Amniotic stem cell (primary cell): ENCODE measurements around the gene SULT1A3.
"Not testable (repeated sequence)": the region's sequence is repeated elsewhere in the genome, so short reads cannot be mapped to it uniquely, and the experiment has no call there.

Experiments used
- DNase-seq: peaks from one replicate; lab custom pipeline; 2025; lab: John Stamatoyannopoulos, UW

The SULT1A3 gene

DNA sequence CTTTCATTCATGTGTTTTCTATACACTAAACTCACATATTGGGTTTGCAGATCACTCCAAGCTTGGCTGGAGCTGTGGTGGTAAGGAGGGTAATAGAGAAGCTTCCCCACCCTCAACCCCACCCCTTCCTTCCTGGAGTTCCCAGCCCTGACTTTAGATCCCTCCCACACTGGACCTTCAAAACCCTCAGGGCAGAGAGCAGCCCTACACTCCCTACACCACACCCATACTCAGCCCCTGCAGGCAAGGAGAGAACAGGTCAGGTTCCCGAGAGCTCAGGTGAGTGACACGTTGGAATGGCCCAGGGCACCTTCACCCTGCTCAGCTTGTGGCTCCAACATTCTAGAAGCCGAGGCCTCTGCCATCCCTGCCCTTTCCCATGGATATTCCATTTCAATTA lies at the start of gene SULT1A3:
Gene SULT1A3, plus strand, starts transcription at position 207 of the 400 bp plus-strand sequence. CDS start 1,474 bp downstream, outside the sequence.
- not testable (repeated sequence) for DNase-seq

DNA sequence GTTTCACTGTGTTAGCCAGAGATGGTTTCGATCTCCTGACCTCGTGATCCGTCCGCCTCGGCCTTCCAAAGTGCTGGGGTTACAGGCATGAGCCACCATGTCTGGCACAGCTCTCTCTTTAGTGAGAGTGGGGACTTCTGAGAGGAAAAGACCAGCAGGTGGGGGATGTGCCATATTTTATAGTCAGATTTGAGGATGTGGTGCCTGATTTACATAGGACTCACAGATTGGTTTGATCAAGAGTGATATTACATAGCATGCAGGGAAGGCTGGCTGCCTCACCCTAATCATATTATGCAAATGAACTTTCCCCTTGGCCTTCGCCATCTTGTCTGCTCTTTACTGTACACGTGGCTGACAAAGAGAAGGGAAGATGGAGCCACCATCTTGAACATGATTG lies 48.0 kb upstream of the SULT1A3 start:
- DNase-seq = no peak

DNA sequence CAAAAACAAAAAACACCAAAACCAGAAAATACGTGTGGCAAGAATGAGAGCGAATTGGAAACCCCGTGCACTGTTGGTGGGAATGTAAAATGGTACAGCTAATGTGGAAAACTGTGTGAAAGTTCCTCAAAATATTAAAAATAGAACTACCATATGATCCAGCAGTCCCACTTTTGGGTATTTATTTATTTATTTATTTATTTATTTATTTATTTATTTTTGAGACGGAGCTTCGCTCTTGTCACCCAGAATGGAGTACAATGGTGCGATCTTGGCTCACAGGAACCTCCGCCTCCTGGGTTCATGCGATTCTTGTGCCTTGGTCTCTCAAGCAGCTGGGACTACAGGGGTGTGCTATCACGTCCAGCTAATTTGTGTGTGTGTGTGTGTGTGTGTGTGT lies 46.5 kb upstream of the SULT1A3 start:
- DNase-seq = no peak

DNA sequence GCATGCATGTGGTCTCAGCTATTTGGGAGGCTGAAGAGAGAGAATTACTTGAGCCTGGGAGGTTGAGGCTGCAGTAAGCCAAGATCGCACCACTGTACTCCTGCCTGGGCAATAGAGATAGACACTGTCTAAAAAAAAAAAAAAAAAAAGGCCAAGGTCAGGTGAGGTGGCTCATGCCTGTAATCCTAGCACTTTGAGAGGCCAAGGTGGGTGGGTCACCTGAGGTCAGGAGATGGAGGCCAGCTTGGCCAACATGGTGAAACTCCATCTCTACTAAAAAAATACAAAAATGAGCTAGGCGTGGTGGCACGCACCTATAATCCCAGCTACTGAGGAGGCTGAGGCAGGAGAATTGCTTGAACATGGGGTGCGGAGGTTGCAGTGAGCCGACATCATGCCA lies 43.9 kb upstream of the SULT1A3 start:
- no peak for DNase-seq

DNA sequence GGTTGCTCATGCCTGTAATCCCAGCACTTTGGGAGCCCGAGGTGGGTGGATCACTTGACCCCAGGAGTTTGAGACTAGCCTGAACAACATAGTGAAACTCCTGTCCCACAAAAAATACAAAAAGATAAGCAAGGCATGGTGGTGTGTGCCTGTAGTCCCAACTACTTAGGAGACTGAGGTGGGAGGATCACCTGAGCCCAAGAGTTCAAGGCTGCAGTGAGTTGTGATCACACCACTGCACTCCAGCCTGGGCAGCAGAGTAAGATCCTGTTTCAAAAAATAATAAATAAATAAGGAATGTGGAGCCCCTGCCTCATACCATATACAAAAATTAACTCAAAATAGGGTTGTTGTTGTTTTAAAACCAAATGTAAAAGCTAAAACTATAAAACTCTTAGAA lies 41.8 kb upstream of the SULT1A3 start:
- DNase-seq = no peak

DNA sequence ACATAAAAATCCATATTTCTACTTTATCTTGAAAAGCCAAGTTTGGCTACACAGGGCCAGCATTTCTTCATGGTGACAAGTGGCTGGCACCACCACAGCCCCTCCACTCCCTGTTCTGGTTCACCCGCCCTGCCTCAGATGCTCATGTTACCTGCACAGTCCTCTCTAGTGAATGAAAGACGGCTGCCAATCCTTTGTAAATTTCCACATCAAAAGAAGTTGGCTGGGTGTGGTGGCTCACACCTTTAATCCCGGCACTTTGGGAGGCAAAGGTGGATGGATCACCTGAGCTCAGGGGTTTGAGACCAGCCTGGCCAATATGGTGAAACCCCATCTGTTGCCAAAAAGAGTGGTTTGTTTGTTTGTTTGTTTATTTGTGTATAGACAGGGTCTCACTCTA lies 35.5 kb upstream of the SULT1A3 start:
- no peak for DNase-seq

DNA sequence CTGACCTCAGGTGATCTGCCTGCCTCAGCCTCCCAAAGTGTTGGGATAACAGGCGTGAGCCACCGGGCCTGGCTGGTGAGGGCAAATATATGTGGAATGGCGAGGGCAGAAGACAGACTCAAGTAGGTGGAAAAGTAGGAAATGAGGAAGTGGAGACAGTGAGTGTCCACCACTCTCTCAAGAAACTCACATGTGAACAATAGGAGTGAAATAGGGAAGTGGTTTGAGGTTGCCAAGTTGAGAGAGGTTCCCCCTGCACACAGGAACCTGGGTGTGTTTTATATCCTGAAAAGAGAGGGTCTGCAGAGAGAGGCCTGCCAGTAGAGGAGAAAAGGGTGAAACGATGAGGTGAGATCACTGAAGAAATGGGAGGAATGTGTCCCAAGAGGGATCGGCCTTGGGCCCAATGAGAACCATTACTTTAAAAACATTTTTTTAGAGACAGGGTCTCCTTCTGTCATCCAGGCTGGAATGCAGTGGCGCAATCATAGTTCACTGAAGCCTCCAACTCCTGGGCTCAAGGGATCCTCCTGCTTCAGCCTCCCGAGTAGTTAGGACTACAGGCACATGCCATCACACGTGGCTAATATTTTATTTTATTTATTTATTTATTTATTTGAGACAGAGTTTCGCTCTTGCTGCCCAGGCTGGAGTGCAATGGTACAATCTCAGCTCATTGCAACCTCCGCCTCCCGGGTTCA lies 32.7 kb upstream of the SULT1A3 start:
- no peak for DNase-seq

DNA sequence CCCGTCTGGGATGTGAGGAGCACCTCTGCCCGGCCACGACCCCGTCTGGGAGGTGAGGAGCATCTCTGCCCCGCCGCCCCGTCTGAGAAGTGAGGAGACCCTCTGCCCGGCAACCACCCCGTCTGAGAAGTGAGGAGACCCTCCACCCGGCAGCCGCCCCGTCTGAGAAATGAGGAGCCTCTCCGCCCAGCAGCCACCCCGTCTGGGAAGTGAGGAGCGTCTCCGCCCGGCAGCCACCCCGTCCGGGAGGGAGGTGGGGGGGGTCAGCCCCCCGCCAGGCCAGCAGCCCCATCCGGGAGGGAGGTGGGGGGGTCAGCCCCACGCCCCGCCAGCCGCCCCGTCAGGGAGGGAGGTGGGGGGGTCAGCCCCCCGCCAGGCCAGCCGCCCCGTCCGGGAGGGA lies 30.3 kb upstream of the SULT1A3 start:
- DNase-seq = not testable (repeated sequence)

DNA sequence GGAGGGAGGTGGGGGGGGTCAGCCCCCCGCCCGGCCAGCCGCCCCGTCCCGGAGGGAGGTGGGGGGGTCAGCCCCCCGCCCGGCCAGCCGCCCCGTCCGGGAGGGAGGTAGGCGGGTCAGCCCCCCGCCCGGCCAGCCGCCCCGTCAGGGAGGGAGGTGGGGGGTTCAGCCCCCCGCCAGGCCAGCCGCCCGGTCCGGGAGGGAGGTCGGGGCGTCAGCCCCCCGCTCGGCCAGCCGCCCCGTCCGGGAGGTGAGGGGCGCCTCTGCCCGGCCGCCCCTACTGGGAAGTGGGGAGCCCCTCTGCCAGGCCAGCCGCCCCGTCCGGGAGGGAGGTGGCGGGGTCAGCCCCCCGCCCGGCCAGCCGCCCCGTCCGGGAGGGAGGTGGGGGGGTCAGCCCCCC lies 29.6 kb upstream of the SULT1A3 start:
- not testable (repeated sequence) for DNase-seq

DNA sequence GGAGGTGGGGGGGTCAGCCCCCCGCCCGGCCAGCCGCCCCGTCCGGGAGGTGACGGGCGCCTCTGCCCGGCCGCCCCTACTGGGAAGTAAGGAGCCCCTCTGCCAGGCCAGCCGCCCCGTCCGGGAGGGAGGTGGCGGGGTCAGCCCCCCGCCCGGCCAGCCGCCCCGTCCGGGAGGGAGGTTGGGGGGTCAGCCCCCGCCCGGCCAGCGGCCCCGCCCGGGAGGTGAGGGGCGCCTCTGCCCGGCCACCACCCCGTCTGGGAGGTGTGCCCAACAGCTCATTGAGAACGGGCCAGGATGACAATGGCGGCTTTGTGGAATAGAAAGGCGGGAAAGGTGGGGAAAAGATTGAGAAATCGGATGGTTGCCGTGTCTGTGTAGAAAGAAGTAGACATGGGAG lies 28.9 kb upstream of the SULT1A3 start:
- DNase-seq = not testable (repeated sequence)

DNA sequence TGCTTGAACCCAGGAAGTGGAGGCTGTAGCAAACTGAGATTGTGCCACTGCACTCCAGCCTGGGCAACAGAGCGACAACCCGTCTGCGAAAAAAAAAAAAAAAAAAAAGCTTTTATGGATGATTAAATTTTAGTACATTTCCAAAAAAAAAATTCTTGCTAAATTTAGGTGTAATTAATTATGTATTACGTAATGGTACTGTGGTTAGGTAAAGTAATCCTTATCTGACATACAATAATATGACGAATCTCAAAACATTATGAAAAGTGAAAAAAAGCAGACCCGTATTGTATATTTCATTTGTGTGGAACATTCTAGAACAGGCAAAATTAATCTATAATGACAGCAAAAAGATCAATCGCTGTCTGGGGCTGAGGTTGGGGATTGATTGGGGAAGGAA lies 26.0 kb upstream of the SULT1A3 start:
- no peak for DNase-seq

DNA sequence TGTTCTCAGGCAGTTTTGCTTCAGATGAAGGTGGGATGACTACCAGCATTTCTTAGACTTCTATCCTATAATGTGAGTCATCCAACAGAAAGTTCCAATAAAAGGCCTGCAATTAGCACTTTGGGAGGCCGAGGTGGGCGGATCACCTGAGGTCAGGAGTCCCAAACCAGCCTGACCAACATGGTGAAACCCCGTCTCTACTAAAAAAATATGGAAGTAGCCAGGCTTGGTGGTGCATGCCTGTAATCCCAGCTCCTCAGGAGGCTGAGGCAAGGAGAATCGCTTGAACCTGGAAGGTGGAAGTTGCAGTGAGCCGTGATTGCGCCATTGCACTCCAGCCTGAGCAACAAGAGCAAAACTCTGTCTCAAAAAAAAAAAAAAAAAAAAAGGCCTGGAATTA lies 22.2 kb upstream of the SULT1A3 start:
- not testable (repeated sequence) for DNase-seq

DNA sequence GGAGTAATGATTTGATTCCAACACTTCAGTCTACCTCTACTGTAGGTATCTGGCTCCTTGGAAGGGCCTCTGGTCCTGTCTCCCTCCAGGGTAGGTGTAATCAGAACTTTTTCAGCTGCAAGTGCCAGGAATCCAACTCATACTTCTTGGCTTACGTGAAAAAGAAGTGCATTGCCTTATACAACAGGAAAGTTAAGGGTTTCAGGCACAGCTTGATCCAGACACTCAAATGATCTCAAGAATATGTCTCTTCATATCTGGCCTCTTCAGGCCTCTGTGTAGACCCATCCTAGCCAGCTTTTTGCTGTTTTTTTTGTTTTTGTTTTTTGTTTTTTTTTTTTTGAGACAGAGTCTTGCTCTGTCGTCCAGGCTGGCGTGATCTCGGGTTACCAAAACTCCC lies 19.9 kb upstream of the SULT1A3 start:
- no peak for DNase-seq

DNA sequence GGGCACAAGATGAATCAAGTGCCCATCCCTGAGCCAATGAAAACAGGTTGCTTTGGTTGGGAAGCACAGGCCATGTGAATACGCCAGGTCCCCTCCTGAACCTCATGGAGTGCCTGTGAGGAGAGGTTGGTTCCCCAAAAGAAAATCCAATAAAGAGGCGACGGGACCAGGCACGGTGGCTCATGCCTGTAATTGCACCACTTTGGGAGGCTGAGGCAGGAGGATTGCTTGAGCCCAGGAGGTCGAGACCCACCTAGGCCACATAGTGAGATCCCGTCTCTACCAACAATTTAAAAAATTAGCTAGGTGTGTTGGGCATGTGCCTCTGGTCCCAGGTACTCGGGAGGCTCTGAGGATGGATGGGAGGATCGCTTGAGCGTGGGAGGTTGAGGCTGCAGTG lies 19.1 kb upstream of the SULT1A3 start:
- DNase-seq = no peak

DNA sequence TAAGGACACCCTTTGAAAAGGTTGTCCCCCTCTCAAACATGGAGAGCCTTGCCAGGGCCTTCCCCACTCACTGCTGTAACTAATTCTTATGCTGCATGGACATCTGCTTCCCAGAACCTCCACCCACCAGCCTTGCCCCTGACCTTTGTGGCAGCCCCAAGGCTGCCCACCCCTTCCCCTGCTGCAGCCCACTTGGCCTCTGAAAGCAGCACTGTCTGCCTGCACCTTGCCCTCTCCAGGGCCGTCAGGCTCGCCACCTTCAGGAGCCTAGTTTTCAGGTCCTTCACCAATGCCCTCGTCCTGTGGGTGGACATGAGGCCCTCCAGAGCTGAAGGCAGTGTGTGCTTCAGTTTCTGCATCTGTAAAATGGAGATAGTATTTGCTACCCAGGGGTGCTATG lies 18.3 kb upstream of the SULT1A3 start:
- no peak for DNase-seq

DNA sequence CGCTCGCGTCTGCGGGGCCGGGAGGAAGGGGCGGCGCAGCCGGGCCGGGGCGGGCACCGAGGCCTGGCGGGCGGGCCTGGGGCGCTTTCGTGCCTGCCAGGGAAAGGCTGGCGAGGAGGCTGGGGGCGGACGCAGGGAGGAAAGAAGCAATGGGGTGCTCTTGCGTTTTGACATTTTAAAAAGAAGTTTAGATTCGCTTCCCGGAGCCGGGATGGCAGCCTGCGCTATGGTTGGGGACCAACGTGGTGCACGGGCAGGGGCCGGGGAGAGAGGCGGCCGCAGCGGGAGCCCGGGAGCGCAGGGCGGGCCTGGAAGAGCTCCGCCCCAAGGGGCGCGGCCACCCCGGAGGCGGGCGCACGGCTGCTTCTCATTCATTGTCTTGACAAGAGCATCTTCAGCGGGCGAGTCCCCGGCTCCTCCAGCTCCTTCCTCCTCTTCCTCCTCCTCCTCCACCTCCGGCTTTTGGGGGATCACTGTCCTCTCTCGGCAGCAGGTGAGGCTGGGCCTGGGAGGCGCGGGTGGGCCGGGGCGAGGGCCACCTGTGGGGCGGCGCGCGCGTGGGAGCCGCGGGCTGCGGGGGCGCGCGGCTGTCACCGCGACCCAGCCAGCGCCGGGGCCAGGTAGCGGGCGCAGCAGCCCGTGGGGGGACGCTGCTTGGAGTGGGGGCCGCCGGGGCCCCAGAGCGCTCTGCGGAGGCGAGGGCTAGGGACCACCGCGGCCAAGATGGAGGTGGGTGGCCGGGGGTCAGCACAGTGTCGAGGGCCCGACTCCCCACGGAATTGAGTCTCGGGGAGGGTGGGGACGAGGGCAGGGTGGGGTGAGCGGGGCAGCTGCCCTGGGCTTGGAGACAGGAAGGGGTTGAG lies 15.6 kb upstream of the SULT1A3 start, which contains the start of gene CORO1A:
Gene CORO1A, plus strand, starts transcription at position 370 of the 863 bp plus-strand sequence. CDS start 1,608 bp downstream, outside the sequence.
- no peak for DNase-seq

DNA sequence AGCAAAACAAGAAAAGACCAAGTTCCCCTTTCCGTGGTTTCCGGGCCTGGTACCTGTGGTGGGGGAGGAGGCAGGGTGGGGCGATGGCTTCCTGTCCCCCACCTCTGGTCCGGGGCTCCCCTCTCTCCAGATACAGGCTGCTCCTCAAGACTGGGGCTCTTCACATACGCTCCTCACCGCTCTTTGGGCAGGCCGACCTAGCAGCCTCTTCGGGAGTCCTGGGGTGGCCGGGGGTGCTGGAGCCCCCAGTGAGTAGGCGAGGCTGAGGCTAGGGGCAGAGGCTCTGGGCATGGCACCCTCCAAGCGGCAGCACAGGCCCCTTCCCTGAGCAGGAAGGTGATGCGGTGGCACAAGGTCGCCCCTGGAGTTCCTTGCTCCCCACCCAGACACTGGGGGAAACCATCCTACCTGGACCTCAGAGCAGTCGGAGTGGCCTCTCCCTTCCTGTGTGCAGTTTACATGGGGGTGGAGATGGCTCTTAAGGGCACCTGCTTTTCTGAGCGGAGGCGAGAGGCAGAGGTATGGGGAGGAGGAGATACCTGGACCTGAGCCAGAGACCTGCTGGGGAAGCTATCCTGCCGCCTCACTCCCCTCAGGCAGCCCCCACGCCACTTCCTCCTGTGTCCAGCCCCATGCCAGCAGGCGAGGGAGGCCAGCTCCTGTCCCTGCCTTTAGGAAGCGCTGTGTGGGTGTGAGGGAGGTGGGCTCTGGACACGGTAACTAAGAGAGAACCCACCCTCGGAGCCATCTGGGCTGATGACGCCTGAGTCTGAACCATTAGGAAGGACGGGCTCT lies 14.8 kb upstream of the SULT1A3 start:
- DNase-seq = no peak

DNA sequence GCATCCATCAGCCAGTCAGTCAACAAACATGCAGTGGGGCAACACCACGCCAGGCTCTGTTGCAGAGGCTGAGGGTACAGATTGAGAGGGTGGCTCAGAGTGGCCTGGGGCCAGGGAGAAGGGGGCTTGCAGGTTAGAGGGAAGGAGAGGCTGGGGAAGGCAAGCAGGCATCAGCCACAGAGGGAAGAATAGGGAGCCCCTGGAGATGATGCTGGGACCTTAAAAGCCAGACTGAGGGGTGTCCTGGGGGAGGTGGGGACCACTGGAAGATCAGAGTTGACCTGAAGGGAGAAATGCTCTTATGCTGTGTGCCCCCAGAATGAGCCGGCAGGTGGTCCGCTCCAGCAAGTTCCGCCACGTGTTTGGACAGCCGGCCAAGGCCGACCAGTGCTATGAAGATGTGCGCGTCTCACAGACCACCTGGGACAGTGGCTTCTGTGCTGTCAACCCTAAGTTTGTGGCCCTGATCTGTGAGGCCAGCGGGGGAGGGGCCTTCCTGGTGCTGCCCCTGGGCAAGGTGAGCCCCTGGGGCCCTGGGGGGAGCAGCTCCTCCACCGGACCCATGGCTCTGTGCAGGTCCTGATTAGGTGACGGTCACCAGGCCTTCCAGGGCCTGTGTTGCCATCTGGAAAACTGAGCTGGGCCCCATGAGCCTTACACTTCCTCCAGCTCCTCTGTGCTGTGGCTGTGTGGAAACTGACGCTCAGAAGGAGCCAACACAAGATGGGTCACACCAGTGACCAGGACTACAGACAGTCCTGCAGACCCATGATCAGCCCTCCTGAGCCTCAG lies 14.0 kb upstream of the SULT1A3 start:
- DNase-seq = no peak

DNA sequence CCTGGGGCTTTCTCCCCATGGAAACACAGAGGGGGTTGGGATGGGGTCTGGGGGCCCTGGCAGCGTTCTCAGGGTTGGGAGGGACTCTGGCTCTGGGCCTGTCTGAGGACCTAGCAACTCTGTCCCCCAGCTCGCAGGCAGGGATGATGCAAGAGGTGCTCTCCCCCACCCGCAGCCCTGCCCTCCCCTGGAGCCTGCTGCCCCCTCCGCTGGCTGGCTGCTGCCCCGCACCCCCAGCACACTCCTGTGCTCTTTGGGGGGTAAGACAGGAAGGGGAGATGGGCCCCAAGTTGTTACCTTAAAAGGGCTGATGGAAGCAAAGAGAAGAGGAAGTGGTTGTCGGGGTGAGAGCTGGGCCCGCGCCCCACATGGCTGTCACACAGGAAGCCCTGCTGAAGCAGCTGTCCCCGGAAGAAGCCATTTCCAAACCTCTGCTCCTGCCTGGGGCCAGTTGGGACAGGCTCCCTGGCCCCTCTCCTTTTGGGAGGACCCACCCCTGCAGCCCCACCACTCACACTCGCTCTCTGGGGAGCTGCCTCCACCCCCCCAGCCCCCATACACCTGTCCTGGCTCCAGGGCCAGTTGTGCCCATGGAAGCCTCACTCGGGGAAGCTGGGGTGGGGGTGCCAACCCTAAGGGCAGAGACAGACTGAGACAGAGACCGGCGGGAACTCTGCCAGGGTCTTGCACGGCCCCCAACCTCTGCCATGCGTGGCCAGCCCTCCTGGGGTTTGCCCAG lies 13.2 kb upstream of the SULT1A3 start:
- DNase-seq = no peak

DNA sequence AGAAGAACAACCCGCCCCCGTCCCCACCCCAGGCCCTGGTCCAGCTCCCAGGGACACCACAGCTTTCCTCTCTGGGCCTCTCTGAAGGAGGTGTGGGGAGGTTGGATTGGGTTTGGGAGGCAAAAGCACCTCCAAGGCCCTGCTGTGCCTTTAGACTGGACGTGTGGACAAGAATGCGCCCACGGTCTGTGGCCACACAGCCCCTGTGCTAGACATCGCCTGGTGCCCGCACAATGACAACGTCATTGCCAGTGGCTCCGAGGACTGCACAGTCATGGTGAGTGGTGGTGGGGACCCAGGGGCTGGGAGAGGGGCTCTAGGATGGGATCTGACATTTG lies 12.6 kb upstream of the SULT1A3 start:
- DNase-seq = no peak
